ENCODE results near the gene FRMPD1.
"Not testable (repeated sequence)": the region's sequence is repeated elsewhere in the genome, so short reads cannot be mapped to it uniquely, and the experiment has no call there.

Gene FRMPD1, protein sequence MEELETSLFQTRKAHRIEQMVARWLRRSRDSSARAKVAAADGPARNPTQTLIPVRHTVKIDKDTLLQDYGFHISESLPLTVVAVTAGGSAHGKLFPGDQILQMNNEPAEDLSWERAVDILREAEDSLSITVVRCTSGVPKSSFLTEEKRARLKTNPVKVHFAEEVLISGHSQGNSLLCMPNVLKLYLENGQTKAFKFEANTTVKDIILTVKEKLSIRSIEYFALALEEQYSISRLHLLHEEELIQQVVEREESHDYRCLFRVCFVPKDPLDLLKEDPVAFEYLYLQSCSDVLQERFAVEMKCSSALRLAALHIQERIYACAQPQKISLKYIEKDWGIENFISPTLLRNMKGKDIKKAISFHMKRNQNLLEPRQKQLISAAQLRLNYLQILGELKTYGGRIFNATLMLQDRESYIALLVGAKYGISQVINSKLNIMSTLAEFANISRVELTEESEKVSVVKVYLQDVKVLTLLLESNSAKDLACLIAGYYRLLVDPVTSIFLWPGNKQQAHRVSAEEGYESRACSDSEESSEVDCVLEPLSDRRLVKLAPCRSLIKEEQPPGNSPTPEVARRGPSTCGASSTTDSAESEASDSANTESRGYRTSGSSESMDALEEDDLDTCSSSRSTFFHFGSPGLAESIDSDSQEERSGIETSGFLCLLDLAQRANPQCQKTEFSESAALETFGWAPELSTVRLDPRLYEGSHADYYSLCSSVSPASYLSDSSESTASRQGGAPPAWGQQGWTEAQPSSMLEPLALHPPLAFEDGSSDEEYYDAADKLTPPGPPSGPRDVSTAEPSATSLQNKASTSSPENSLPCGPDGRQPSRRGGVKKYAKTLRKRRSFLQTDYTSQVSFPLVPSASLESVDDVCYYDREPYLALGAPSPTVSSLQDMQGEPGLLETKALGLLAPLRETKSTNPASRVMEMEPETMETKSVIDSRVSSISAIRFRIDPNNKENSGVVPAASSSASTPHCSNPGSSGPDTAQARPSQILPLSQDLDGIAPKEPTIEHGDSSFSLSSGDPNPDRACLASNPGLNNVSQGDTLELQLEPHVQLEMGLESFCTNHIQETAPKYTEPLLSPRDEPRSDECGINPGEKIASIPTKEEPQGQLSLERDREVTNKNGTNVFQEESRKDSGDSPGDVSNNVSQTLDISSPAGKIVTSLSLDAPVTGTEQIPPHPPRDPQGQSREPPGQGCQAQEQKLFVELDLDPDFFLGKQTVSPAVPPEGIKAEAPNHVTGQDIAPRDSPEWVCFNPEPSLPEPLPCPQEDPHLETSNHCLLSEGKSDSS (N-terminal part only)

DNA sequence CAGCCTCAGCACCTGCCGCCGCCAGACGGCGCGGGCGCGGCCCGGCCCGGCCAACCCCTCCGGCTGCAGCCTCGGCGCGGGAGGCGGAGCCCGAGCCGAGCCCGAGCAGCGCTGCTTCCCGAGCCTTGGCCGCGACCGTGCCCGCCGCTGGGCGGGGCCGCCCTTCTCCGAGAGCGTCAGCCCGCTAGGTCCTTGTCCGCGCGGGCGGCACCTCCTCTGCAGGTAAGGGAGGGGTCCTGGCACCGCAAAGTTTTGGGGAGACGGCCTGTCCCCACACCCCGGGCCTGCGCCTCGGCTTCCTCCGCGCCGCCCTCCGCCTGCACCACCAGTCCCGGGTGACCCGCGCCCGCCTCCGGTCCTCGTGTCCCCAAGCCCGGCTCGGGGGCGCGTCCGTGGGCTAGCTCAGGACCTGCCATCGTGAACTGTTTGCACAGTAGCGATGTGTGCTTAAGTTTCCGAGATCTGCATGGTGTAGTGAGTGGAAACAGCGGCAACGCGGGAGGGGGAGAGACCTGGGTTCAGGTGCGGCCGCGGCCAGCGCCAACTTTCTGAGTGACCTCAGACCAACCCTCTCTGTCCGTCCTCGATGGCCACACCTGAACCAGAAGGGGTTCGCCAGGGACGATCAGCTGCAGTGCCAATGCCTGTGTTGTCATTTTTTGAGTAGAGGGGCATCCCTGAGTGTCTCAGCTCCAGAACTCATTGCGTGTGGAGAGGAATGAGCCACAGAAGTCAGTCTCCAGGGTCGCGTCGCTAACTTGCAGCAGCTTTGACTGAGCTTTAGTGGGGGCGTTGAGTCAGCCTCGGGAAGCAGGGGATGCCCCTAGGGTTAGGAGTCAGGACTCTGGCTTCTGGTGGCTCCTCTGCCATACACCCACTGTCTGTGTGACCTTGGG, at the start of gene FRMPD1:
FRMPD1 (plus strand) TSS at position 82 of the 896 bp plus-strand sequence. CDS start 41,688 bp downstream, outside the sequence.
- peak; percentile 43 for DNase-seq

DNA sequence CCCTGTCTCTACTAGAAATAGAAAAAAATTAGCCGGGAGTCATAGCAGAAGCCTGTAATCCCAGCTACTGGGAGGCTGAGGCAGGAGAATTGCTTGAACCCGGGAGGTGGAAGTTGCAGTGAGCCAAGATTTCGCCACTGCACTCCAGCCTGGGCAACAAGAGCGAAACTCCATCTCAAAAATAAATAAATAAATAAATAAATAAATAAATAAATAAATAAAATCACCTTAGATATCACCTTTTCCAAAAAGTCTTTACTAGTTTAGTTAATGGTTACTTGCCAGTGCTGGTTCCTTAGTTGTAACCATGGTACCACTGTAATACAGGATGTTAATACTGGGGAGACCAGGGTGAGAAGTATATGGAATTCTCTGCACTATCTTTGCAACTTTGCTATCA, 48.7 kb upstream of the FRMPD1 start:
- not testable (repeated sequence) for DNase-seq

DNA sequence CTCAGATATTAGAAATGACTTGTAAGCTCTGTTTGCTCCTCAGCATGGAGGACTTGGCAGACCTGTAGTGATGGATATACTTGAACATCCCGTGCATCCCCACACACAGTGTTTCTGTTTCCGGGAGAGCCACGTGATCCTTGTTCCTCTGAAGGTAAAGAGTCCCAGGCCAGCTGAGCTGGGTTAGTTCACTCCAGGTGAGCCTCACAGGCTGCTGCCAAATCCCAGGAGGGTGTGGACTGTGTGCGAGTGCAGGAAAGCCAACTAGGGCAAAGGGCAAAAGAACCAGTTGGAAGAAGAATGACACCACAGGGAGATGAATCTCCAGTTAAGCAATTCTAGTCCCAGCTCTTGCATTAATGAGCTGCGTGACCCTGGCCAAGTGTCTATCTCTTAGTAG, 47.9 kb upstream of the FRMPD1 start:
- no peak for DNase-seq

DNA sequence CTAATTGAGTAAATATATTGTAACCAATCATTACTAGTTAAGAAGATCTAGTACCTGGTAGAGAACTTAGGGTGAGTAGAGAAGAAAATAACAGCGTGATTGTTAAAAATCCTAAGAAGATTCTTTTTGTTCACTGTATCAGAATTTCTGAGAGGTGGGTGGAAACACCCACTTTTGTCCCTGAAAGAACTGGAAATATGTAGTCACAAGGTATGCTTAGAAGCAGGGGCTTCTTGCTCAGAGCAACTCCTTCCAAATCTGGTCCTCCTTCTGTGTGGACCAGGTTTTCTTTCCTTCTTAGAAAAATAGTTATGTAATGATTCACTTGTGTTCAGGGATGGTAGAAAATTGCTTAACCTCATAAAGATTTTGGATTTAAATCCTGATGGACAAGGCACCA, 46.5 kb upstream of the FRMPD1 start:
- DNase-seq, result no peak

DNA sequence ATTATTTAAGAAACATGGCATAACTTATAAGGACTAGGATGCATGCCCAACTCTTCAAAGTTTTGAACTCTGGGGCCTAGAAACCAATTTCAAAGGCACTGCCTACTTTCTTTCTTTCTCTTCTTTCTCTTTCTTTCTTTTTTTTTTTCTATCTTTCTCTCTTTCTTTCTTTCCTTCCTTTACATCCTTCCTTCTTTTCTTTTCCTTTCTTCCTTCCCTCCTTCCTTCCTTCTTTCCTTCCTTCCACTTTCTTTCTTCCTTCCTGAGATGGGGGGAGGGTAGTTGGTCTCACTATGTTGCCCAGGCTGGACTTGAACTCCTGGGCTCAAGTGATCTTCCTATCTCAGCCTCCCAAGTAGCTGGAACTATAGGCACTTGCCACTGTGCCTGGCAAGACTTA, 42.5 kb upstream of the FRMPD1 start:
- DNase-seq, result no peak

DNA sequence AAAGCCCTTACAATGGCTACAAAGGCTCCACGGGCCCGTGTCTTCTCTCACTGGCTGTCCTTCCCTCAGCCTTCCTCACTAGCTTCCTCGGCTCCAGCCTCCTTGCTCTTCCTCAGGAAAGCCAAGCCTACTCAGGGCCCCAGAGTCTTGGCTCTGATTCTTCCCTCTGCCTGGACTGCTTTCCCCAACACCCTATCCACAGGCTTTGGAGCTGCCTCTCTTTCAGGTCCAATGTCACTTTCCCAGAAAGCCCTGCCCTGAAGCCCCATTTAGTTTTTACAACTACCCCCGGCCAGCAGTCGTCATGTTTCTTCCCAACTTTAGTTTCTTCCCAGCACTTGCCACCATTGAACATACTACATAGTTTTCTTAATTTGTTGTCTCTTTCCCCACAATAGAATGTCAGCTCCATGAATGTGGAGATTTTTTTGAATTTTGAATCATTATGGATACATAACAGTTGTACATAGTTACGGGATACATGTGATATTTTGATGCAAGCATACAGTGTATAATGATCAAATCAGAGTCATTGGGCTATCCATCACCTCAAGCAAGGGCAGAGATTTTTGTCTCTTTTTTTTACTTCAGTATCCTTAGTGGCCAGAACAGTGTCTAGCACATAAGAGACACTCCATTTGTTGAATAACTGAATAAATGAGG, 40.9 kb upstream of the FRMPD1 start:
- no peak for DNase-seq

DNA sequence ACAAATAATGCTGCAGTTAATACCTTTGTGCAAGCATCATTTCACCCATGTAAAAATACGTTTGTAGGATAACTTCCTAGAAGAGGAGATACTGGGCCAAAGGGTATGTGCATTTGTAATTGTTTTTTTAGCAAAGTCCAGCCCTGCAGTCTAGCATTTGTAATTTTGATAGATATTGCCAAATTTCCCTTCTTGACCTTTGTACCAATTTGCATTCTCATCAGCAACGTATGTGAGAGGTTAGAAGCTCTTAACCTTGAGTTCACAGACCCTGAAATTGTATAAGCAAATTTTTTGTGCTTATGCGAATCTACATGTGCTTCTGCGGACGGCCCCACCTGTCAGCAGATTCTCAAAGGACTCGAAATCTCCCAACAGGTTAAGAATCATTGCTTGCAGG, 39.7 kb upstream of the FRMPD1 start:
- no peak for DNase-seq

DNA sequence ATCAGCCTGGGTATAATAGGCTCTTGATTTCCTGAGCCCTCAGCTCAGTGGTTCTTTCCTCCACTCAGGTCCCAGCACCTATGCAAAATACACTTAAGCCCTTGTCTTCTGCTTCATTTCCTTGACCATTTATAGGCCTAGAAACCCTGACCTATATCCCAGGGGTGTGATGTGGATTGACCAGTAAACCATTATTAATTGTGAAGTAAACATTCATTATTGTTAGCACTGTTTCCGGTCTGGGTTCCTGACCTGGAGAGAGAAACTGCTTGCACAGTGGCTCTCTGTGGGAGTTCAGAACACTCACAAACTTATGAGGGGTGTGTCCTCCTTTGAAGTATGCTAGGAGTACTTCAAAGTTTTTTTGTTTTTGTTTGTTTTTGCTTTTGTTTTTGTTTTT, 38.8 kb upstream of the FRMPD1 start:
- no peak for DNase-seq

DNA sequence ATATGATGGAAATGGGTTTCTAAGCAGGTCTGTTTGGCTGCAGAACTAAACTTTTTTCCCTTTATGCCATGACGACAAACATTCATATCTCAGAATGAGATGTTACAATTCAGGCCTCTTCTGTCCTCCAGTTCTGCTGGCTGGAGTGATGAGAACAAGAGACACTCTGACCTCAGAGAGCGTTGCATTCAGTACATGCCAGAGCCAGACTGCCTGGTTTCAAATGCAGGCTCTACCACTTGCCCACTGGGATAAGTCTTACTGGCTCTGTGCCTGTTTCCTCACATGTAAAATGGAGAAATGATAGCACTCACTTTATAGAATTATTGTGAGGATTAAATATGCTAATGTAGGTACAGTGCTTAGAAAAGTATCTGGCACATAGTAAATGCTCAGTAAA, 33.6 kb upstream of the FRMPD1 start:
- DNase-seq, result no peak

DNA sequence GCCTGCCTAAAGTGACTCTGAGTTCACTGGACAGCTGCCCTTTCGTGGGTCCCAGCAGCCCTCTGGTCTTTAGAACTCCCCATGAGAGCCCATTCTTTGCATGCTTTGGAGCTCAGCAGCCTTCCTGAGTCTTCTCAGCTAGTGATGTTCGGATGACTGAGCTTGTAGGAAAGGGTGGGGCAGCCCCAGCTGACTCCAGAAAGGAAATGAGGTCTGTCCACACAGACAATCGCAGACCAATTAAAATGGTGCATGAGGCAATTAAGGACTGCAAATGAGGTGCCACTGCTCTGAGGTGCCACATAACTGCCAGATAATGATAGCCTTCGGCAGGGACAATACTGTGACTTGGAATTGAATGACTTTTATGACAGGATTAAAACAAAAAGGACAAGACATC, 32.9 kb upstream of the FRMPD1 start:
- DNase-seq, result no peak

DNA sequence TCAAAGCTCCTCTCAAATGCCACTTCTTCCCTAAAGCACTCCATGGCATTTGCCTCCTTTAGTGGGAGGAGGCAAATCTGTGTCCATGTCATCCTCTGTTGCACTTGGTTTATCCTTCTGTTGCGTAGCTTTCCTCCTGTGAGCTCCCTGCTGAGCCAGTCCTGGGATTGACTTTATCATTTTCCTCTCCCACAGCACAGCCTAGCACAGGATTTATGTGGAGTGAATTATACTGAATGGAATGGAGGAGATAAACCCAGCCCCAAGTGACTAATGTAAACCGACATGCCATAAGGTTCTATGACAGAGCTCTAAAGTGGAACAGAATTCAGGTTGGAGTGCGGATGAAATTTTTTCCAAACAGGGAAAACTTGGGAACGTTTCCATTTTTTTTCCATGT, 31.9 kb upstream of the FRMPD1 start:
- no peak for DNase-seq

DNA sequence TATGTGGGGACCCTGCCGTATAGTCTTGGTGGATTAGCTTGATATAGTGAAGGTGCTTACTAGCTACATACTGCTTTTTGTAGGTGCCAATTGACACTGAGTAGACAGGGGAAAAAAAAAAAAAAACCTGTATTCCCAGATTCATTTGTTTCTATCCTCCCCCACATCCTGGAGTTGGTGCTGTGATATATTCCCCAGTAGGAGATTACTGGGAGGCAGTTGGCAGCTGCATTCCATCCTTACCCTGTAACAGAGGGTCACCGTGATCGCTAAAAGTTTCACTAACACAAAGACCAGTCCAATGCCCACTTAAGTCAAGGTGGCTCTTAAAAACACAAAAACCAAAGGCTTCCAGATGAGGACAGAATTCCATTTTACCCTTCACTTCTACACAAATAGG, 30.9 kb upstream of the FRMPD1 start:
- DNase-seq, result no peak

DNA sequence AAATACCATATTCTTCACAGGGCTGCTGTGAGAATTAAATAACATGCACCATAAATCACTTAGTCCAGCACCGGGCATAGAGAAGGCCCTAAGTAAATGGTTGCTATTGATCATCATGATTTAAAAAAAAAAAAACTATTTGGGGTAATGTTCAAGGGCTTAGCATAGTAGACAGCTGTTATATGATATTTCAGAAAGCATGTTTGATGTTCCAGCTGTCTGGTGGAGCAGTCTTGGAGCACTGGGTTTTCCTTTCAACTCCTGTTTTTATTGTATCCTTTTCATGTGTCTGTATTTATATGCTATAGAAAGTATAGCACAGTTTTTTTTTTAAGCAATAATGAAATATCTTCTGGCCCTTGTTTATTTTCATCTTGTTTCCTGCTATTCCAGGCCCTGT, 30.4 kb upstream of the FRMPD1 start:
- no peak for DNase-seq

DNA sequence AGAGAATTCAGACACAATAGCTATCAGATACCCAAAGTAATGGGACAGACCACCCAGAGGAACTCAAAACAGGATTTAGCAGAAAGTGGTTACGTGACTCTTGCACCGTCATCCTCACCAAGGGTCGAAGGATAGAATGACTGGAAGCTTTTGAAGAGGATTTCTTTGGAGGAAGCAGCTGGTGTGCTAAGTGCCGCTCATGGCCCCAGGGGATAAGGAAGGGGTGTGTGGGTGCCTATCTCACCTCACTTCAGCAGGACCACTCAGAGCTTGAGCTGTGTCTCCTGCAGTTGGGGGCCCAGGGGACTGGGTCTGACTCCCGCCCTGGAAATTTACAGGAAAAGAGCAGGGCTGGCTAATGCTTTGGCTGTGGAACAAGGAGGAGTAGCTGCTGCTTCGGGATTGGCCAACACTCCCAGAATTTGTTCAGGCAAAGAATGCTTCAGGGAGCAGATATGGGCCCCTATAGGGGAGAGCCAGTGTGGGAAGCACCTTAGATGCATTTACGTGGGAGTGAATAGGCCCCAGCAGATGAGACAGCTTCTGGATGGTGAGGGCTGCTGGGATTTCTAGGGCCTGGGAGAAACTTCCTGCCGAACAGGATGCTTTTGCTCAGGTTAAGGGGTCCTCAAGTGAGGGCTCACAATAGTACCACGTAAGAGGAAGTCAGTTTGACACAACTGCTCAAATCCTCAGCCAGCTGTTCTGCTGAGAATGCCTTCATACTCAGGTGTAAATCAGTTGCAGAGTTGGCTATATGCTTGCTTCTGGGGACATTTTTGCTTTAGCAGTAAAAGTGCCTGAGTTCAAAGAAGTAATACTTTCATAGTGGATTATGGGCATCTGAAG, 29.3 kb upstream of the FRMPD1 start:
- DNase-seq, result no peak

DNA sequence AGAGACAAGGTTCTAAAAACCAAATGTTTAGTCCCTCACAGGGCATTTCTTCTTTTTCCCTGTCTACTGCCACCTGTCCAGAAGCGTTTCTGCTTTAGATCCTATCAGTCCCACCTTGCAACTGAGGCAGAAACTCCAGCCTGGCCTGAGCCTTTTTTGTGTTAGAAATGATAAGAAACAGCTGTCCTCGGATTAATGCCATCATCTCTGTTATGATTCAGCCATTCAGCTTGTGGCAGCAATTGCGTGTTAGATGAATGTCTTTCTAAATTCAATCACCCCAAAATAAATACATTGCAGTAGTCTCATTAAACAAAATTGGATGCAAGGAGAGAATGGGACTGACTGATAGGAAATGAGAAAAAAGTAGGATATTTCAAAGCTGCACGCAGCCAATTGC, 28.3 kb upstream of the FRMPD1 start:
- no peak for DNase-seq

DNA sequence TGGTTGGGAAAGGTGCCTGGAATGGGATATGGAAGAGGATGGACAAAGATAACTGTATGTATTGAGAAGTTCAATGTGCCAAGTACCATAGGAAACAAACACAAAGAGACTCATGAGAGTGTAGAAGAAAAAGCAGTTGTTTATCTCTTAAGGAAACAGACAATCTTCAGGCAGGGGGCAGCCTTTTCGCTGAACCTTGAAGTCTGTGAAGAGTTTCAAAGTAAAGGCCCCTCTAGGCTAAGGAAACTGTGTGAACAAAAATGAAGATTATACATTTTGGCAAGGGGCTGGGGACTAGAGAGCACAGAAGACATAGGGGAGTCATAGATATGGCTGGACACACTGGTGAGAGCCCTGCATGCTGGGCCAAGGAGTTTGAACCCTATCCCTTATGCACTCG, 27.5 kb upstream of the FRMPD1 start:
- no peak for DNase-seq

DNA sequence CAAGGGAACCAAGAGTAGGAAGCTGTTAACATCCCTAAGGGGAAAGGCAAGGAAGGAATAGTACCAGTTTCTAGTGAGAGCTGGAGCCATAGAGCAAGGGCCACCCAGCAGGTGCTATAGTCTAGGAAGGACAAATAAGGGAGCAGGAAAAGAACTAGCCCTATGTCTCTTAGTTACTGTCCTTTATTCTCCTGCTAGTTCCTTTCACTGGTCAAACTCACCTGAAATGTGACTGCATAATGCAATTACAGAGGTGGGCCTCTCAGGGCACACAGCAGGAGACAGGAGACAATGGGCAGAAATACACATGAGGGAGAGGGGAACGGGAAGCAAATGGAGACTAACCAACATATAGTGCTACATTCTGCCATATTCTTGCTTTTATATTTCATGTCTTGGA, 26.7 kb upstream of the FRMPD1 start:
- DNase-seq, result no peak

DNA sequence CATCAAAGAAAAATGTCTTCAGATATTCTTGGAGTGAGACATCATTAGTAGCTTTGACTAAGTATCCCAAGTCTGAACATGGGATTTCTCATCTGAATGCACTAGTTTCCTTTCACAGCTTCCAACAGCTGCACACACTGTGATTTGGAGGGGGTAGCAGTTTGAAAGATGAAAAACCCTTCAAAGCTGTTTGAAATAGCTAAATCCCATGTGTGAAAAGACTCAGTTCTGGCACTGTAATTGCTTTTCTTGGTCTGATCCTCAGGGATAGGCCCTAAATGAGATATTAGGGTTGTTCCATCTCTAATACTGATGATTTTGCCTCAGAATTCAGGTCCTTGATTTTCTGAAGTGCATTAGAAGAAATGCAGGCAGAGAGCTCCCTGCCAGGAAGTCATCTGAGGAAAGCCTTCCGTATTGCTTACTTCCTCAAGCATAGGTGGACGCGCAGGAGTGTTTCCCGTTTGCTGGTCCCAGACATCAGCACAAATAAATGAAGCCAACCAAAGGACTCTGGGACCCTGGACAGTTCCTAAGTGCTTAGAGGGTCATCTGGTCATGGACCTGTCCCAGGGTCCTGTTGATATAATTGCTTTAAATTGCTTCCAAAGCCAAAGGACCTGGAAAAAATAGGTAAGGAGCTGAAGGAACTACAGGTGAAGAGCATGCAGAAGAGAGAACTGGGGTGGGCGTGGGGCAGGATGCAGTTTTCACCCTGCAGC, 25.6 kb upstream of the FRMPD1 start:
- DNase-seq, result no peak

DNA sequence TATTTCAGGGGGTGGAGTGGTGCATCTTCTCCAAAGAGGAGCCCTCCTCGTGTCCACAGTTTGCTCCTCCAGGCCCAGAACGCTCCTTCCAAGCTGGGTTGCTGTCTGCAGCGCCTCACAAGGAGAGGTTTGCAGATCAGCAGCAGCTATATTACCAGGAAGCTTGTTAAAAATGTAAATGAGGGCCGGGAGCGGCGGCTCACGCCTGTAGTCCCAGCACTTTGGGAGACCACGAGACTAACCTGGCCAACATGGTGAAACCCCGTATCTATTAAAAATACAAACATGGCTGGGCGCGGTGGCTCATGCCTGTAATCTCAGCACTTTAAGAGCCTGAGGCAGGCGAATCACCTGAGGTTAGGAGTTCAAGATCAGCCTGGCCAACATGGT, 25.0 kb upstream of the FRMPD1 start:
- DNase-seq, result no peak

DNA sequence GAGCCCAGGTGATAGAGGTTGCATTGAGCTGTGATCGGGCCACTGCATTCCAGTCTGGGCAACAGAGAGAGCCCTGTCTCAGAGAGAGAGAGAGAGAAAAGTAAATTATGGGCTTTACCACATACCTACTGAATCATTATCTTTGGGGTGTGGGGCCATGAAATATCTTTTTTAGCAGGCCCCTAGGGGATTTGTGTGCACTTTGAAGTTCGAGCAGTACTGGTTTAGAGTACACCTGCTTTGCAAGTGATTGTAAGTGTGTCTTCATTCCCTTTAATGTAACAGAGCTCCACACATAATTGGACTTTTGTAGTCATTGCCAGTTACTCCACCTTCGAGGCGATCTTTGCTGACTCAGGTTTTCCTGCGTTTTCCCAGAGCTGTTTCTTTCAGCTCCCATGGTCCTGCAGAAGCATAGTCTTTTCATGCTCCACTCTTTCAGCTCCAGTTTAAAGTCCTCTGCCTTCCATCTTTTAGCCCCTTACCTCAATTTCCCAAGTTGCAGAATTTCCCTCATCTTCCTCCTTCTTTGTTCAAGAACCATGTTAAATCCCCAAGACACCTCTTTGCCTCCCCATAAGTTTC, 24.0 kb upstream of the FRMPD1 start:
- DNase-seq, result no peak

All from midbrain (tissue), 1 donor.